Measurements from ENCODE around the gene SYCE1L.

DNA sequence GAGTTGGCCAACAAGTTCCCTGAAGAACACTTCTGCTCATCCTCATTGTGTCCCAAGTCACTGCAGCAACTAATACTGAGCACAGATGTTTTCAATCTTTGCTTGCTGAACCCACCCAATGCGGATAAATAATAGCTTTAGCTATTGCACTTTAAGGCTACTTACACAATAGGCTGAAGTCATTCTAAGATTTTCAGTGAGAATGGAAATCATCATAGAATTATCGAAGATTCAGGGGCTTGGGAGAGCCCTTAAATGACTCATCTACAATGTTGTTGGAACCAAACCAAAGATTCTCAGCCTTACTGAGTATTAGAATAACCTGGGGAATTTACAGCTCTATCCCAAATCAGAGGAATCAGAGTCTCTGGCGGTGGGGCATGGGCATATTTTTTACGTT lies 51.2 kb downstream of the SYCE1L start:
- TF ChIP-seq, protein P1, sequence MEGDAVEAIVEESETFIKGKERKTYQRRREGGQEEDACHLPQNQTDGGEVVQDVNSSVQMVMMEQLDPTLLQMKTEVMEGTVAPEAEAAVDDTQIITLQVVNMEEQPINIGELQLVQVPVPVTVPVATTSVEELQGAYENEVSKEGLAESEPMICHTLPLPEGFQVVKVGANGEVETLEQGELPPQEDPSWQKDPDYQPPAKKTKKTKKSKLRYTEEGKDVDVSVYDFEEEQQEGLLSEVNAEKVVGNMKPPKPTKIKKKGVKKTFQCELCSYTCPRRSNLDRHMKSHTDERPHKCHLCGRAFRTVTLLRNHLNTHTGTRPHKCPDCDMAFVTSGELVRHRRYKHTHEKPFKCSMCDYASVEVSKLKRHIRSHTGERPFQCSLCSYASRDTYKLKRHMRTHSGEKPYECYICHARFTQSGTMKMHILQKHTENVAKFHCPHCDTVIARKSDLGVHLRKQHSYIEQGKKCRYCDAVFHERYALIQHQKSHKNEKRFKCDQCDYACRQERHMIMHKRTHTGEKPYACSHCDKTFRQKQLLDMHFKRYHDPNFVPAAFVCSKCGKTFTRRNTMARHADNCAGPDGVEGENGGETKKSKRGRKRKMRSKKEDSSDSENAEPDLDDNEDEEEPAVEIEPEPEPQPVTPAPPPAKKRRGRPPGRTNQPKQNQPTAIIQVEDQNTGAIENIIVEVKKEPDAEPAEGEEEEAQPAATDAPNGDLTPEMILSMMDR (conservative IDR thresholded peaks at IDR 0.05; ENCODE audit: low read length) = no peak
- no peak for TF ChIP-seq EZH2phosphoT487 (IDR thresholded peaks at IDR 0.05; ENCODE audit: borderline replicate concordance, low read depth, low read length)
